AG09319 (cell line): ENCODE data around the gene GPC2.
"Not testable (repeated sequence)": the region's sequence is repeated elsewhere in the genome, so short reads cannot be mapped to it uniquely, and the experiment has no call there.

Source experiments
- DNase-seq: peaks from one replicate; pipeline ENCODE4 v3.0.0-alpha.2; 2010; ENCODE audit warnings: low read depth; ENCODE audit errors: extremely low read depth
- TF ChIP-seq, protein P1 (sequence below): IDR thresholded peaks from 2 replicates; pipeline ENCODE4 v1.5.1; 2011; ENCODE audit warnings: low read depth, mild to moderate bottlenecking, inconsistent platforms, low read length, moderate library complexity

The GPC2 gene

DNA sequence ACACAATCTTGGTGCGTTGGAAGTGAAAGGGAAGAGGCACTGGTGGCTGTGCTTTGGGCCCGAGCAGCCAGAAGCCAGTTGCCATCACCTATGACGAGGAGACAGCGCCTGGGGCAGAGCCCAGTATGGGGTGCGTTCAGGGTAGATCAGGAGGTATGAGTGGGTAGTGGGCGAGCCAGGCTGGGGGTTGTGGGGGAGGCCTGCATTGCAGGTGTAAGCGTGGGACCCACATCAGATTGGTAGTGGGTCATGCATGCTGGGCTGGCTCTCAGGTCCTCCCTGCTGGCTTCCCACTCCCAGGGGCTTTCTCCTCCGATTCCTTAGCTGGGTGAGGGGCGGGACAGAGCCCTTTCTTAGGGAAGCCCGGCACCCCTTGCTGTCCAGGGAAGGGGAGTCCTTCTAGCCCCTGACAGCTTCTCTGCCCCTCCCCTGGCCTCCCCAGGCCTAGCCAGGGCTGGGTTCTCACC is 42.1 kb upstream of the GPC2 start:
- DNase-seq: no peak
- TF ChIP-seq, protein P1, sequence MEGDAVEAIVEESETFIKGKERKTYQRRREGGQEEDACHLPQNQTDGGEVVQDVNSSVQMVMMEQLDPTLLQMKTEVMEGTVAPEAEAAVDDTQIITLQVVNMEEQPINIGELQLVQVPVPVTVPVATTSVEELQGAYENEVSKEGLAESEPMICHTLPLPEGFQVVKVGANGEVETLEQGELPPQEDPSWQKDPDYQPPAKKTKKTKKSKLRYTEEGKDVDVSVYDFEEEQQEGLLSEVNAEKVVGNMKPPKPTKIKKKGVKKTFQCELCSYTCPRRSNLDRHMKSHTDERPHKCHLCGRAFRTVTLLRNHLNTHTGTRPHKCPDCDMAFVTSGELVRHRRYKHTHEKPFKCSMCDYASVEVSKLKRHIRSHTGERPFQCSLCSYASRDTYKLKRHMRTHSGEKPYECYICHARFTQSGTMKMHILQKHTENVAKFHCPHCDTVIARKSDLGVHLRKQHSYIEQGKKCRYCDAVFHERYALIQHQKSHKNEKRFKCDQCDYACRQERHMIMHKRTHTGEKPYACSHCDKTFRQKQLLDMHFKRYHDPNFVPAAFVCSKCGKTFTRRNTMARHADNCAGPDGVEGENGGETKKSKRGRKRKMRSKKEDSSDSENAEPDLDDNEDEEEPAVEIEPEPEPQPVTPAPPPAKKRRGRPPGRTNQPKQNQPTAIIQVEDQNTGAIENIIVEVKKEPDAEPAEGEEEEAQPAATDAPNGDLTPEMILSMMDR: no peak

DNA sequence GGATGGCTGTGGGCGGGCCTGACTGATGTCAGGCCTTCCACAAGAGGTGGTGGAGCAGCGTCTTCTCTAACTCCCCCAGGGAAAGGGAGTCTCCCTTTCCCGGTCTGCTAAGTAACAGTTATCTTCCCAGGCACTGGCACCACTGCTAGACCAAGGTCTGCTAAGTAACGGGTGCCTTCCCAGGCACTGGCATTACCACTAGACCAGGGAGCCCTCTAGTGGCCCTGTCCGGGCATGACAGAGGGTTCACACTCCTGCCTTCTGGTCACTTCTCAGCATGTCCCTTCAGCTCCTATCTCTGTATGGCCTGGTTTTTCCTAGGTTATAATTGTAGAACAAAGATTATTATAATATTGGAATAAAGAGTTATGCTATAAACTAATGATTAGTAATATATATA is 40.8 kb upstream of the GPC2 start:
- DNase-seq: peak; percentile 4
- TF ChIP-seq, protein P1: peak; percentile 44

DNA sequence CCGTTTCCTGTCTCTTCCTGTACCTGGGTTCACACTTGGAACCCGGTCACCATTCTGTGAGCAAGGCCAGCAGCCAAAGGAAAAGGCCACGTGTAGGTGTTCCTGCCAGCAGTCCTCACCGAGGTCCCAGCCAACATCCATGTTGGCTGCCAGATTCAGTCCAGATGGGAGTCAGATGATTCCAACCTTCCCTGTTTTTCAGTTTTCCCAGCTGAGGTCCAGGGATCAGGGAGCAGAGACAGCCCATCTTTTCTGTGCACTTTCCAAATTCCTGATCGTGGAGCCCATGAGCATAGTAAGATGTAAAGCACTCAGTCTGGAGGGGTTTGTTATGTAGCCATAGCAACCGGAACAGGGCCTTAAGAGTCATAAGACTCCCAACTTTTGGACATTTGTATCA is 38.7 kb upstream of the GPC2 start:
- no peak for DNase-seq
- TF ChIP-seq, protein P1: no peak

DNA sequence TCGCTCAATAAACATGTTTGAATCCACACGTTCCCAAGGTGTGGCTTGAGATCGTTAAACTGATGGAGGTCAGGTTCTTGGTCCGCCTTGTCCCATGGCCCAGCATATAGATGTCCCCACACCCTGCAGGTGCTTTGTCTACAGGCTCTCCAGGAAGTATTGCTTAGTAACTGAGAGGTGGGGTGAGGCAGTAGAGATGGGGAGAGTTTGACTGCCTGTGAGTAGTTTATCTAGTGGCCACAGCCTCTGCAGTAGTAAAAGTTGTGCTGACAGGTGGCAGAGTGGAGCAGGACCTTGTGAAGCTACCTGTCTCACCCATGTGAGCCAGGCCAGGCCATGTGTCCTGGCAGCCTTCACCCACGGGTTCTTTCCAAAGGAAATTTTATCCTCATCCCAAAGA is 37.2 kb upstream of the GPC2 start:
- not testable (repeated sequence) for DNase-seq

DNA sequence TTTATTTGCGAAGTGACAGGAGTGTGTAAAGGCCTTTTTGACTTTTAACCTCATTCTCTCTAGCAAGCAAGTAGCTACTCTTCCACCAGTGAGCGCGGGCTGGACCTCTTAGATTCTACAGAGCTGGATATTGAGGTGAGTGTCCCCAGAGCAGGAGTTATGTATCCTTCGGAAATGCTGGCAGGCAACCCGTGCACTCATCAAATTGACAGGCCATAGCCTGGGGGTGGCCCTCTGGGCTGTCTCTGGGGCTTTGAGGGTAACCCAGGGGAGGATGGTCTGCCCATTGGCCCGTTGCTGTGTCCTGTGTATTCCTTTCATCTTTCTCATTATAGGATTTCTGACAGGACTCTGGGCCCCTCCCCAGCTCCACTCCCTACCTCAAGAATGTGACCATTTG is 36.5 kb upstream of the GPC2 start:
- TF ChIP-seq, protein P1: no peak
- DNase-seq: no peak

DNA sequence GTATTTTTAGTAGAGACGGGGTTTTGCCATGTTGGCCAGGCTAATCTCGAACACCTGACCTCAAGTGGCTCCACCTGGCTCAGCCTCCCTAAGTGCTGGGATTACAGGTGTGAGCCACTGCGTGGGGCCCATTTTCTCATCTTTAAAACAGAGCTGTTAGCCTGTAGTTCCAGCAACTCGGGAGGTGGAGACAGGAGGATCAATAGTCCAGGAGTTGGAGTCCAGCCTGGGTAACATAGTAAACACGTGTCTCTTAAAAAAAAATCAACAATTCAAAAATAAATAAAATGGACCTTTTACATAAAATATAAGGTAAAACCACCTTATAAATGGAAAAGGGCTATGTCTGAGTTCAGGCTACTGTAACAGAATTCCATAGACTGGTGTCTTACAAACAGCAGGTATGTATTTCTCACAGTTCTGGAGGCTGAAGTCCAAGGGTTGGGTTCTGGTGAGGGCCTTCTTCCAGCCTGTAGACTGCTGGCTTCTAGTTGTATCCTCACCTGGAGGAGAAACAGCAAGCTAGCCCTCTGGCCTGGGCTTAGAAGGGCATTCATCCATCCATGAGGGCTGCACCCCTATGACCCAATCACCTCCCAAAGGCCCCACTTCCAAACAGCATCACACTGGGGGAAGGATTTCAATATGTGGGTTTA is 35.6 kb upstream of the GPC2 start:
- DNase-seq: no peak
- TF ChIP-seq, protein P1: no peak

DNA sequence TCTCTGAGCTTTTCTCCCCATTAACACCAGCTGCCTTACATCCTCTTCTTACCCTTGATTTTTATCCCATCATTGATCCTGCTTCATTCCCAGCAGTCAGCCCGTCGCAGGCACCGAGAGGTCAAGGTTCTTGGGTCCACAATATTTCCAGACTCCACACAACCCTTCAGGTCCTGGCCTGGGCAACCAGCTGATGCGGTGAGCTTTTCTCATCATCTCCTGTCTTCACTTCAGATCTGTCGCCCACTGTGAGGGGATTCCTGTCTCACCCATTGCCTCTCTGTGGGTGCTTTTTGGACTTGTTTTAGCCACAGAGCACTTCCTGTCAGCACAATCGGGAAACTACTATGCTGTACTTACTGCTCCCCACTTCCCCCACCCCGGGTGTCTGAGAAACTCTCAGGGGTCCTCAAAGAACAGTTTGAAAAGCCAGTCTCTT is 34.2 kb upstream of the GPC2 start:
- DNase-seq: no peak
- TF ChIP-seq, protein P1: no peak

DNA sequence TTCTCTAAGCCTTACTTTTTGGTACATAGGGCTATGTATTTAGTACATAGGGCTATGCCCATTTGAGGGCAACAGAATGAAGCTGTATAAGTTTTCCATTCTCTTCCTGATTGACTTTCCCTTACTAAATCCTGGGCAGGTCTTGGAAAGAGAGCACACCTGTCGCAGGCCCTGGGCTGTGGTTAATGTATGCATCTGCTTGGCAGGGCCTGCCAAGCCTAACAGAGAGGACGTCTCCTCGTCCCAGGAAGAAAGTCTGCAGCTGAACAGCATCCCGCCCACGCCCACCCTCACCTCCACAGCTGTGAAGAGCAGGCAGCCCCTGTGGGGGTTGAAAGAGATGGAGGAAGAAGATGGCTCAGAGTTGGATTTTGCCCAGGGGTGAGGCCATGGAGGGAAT is 33.6 kb upstream of the GPC2 start:
- TF ChIP-seq, protein P1: no peak
- DNase-seq: no peak
